BE2C (cell line): ENCODE measurements around the gene SIGLEC1.

Experiments
- DNase-seq: peaks from one replicate; pipeline ENCODE4 v3.0.0-alpha.2; 2020
- H3K27me3 ChIP-seq: fragments of 250-450 bp; sonication (Bioruptor Pico); 2 replicates; pipeline ENCODE4 v1.5.1; 2020; ENCODE audit warnings: mild to moderate bottlenecking
- H3K36me3 ChIP-seq: fragments of 250-450 bp; sonication (Bioruptor Pico); 2 replicates; pipeline ENCODE4 v1.5.1; 2020; ENCODE audit warnings: mild to moderate bottlenecking
- H3K4me1 ChIP-seq: fragments of 250-450 bp; sonication (Bioruptor Pico); 2 replicates; pipeline ENCODE4 v1.5.1; 2020
- H3K4me3 ChIP-seq: 2 replicates; pipeline ENCODE4 v1.5.1; 2011; ENCODE audit warnings: low read depth, low read length
- H3K9me3 ChIP-seq: fragments of 250-450 bp; sonication (Bioruptor Pico); 2 replicates; pipeline ENCODE4 v1.5.1; 2020
- CTCF ChIP-seq: IDR thresholded peaks from 2 replicates; pipeline ENCODE4 v1.5.1; 2012; ENCODE audit warnings: mild to moderate bottlenecking, low read depth, low read length

The SIGLEC1 gene

GRCh38 chr20:3678856-3679720, 33.3 kb downstream of the SIGLEC1 start:
- Histone ChIP-seq H3K27me3 (peaks cover 24% of the 10 kb centered on the region), H3K4me1 (no peaks in the 10 kb centered on the region), H3K36me3 (no peaks in the 10 kb centered on the region), H3K4me3 (no peak overlapping the region), H3K9me3 (no peaks in the 10 kb centered on the region)
- DNase-seq: no peak
- TF ChIP-seq CTCF: no peak

DNA sequence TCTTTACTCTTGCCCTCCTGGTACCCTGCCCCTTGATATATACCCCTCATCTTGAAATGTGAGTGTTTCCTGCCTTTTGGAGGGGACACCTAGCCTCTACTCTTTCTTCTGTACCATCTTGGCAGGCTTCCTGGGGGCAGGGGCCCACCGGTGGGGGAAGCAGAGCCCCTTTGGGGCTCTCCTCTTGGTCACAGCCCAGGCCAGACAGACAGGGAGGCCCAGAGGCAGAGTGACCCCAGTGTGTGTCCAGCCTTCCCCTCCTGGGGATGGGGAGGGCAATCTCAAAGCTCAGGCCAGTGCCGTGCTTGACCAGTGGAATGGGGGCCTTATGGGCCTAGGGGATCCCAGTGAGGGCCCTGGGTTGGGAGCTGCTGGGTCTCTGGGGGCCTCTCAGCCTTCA, 34.2 kb downstream of the SIGLEC1 start:
- no peaks in the 10 kb centered on the region for H3K4me1 ChIP-seq
- H3K27me3 ChIP-seq: peaks cover 33% of the 10 kb centered on the region
- H3K36me3 ChIP-seq: no peaks in the 10 kb centered on the region
- no peak overlapping the region for H3K4me3 ChIP-seq
- DNase-seq: no peak
- no peak for TF ChIP-seq CTCF
- H3K9me3 ChIP-seq: no peaks in the 10 kb centered on the region

DNA sequence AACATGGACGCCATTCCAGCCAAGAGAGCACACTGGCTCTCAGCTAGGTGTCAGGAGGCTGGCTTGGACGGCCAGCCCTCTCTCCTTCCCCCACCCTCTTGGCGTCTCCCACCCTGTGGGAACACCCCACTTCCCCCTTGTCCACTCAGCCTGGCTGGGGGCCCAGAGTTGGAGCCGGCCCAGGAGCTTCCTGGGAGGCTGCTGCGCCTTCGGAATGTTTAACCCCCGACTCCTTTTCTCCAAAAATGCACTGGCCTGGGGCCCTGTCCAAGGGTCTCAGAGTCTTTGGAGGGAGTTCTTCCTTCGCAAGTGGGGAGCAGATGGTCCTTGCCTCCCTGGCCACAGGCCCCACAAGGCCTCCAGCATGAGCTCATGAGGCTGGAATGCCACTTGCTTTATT, 34.7 kb downstream of the SIGLEC1 start:
- H3K4me1 ChIP-seq: no peaks in the 10 kb centered on the region
- peaks cover 38% of the 10 kb centered on the region for H3K27me3 ChIP-seq
- DNase-seq: no peak
- no peak for TF ChIP-seq CTCF
- H3K36me3 ChIP-seq: no peaks in the 10 kb centered on the region
- no peaks in the 10 kb centered on the region for H3K9me3 ChIP-seq
- no peak overlapping the region for H3K4me3 ChIP-seq

- no peaks in the 10 kb centered on the region for H3K36me3 ChIP-seq
- no peak for TF ChIP-seq CTCF
Observed at GRCh38 chr20:3674995-3675900, 37.2 kb downstream of the SIGLEC1 start.

GRCh38 chr20:3674447-3674846, 38.0 kb downstream of the SIGLEC1 start:
- DNase-seq: no peak
- H3K36me3 ChIP-seq: no peaks in the 10 kb centered on the region
- no peak overlapping the region for H3K4me3 ChIP-seq
- peaks cover 51% of the 10 kb centered on the region for H3K27me3 ChIP-seq
- H3K9me3 ChIP-seq: no peaks in the 10 kb centered on the region
- no peaks in the 10 kb centered on the region for H3K4me1 ChIP-seq
- TF ChIP-seq CTCF: no peak

More at GRCh38 chr20:3674995-3675900, 37.2 kb downstream of the SIGLEC1 start:
- Histone ChIP-seq H3K4me3 (no peak overlapping the region), H3K27me3 (peaks cover 51% of the 10 kb centered on the region), H3K9me3 (no peaks in the 10 kb centered on the region), H3K4me1 (no peaks in the 10 kb centered on the region)
- DNase-seq: no peak
